SU-DHL-6 (cell line): ENCODE results near the gene BNC2.

ENCODE experiments used
- H2AFZ ChIP-seq: fragments of 200-600 bp; sonication (generic); 2 replicates; pipeline ENCODE4 v1.6.1; 2014; ENCODE audit warnings: low read depth, mild to moderate bottlenecking, moderate library complexity, mixed read lengths, antibody characterized with exemption, low read length; ENCODE audit not compliant: severe bottlenecking
- H3F3A ChIP-seq: fragments of 200-600 bp; shearing (Covaris generic); 2 replicates; pipeline ENCODE4 v1.6.0; 2016; ENCODE audit warnings: antibody characterized with exemption, mild to moderate bottlenecking; ENCODE audit not compliant: insufficient read depth
- H3K27ac ChIP-seq: fragments of 200-600 bp; sonication (generic); 2 replicates; pipeline ENCODE4 v1.5.1; 2016; ENCODE audit warnings: low read depth, mild to moderate bottlenecking, low read length, moderate library complexity, mixed read lengths
- H3K27me3 ChIP-seq: fragments of 200-600 bp; sonication (generic), shearing (Covaris generic); 2 replicates; pipeline ENCODE4 v1.6.0; 2014; ENCODE audit warnings: mild to moderate bottlenecking, low read length
- H3K36me3 ChIP-seq: fragments of 200-600 bp; sonication (generic); 2 replicates; pipeline ENCODE4 v1.6.1; 2014; ENCODE audit warnings: mild to moderate bottlenecking, low read length, mixed read lengths
- H3K4me2 ChIP-seq: fragments of 300-600, 200-600 bp; shearing (Covaris generic), sonication (generic); 2 replicates; pipeline ENCODE4 v1.6.0; 2014; ENCODE audit warnings: low read length, low read depth, mild to moderate bottlenecking; ENCODE audit not compliant: poor library complexity, severe bottlenecking
- H3K4me3 ChIP-seq: fragments of 200-600 bp; sonication (generic); 2 replicates; pipeline ENCODE4 v1.5.1; 2014; ENCODE audit warnings: antibody characterized with exemption, low read length, mild to moderate bottlenecking, mixed read lengths; ENCODE audit not compliant: insufficient read depth, poor library complexity, severe bottlenecking
- H3K79me2 ChIP-seq: fragments of 200-600 bp; sonication (generic); 2 replicates; pipeline ENCODE4 v1.6.1; 2014; ENCODE audit warnings: mild to moderate bottlenecking, low read length, moderate library complexity; ENCODE audit not compliant: insufficient read depth
- H3K9ac ChIP-seq: fragments of 200-600 bp; sonication (generic); 2 replicates; pipeline ENCODE4 v1.7.0; 2014; ENCODE audit warnings: mild to moderate bottlenecking, low read length
- H3K9me2 ChIP-seq: fragments of 200-600 bp; sonication (generic); replicated peaks from 2 replicates; pipeline ENCODE4 v1.6.1; 2014; ENCODE audit warnings: low read length; ENCODE audit not compliant: insufficient read depth
- H3K9me3 ChIP-seq: fragments of 200-600 bp; sonication (generic); 2 replicates; pipeline ENCODE4 v1.6.1; 2014; ENCODE audit warnings: low read length, mixed read lengths; ENCODE audit not compliant: insufficient read depth
- H4K20me1 ChIP-seq: fragments of 200-600 bp; sonication (generic); 2 replicates; pipeline ENCODE4 v1.6.1; 2014; ENCODE audit warnings: low read depth, mild to moderate bottlenecking, antibody characterized with exemption, low read length, moderate library complexity, mixed read lengths
- CTCF ChIP-seq: fragments of 200-600 bp; sonication (generic); IDR thresholded peaks from one replicate; pipeline ENCODE4 v1.5.1; 2017; ENCODE audit warnings: antibody characterized with exemption, mild to moderate bottlenecking, low read length, moderate library complexity; ENCODE audit not compliant: insufficient read depth, poor library complexity, severe bottlenecking
- EZH2phosphoT487 ChIP-seq: fragments of 200-600 bp; sonication (generic), shearing (Covaris generic); conservative IDR thresholded peaks from 2 replicates; pipeline ENCODE4 v1.6.1; 2018; ENCODE audit warnings: mild to moderate bottlenecking, antibody characterized with exemption, low read length, moderate library complexity, mixed read lengths

The BNC2 gene

GRCh38 chr9:16679327-16679821 lies 191.1 kb downstream of the BNC2 start:
- Histone ChIP-seq H3K4me3 (no peak overlapping the region), H3K36me3 (no peaks in the 10 kb centered on the region), H3K9me3 (no peaks in the 10 kb centered on the region), H3K4me2 (no peak overlapping the region), H3K79me2 (no peaks in the 10 kb centered on the region), H3K9me2 (no peaks in the 10 kb centered on the region), H4K20me1 (no peaks in the 10 kb centered on the region), H3K9ac (no peak overlapping the region), H3K27ac (no peak overlapping the region), H3K27me3 (no peaks in the 10 kb centered on the region), H3F3A (no peaks in the 10 kb centered on the region), H2AFZ (no peak overlapping the region)
- TF ChIP-seq CTCF (no peak), EZH2phosphoT487 (no peak)

DNA sequence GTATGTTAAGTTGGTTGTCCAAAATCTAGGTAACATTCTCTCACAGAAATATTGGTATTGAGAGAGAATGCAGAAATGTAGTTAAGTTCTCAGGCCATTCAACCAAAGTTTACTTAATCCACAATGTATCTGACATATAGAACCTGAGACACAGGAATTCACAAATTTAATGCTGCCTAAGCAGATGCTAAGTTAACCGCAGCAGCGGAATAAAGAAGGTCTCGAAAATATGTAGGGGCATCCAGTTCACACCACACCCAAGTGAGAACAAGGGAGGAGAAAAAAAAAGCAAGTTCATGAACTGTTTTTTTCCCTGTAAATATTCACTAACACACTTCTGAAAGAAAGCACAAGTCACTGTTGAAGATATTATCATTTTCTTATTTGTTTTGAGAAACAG lies 194.0 kb downstream of the BNC2 start:
- TF ChIP-seq EZH2phosphoT487 (no peak), CTCF (no peak)
- no peaks in the 10 kb centered on the region for H3K36me3 ChIP-seq
- H3F3A ChIP-seq: no peaks in the 10 kb centered on the region
- no peaks in the 10 kb centered on the region for H3K9me3 ChIP-seq
- H2AFZ ChIP-seq: no peak overlapping the region
- H3K4me3 ChIP-seq: no peak overlapping the region
- no peak overlapping the region for H3K27ac ChIP-seq
- no peaks in the 10 kb centered on the region for H3K9me2 ChIP-seq
- no peak overlapping the region for H3K4me2 ChIP-seq
- H3K9ac ChIP-seq: no peak overlapping the region
- H3K27me3 ChIP-seq: no peaks in the 10 kb centered on the region
- no peaks in the 10 kb centered on the region for H3K79me2 ChIP-seq
- no peaks in the 10 kb centered on the region for H4K20me1 ChIP-seq

DNA sequence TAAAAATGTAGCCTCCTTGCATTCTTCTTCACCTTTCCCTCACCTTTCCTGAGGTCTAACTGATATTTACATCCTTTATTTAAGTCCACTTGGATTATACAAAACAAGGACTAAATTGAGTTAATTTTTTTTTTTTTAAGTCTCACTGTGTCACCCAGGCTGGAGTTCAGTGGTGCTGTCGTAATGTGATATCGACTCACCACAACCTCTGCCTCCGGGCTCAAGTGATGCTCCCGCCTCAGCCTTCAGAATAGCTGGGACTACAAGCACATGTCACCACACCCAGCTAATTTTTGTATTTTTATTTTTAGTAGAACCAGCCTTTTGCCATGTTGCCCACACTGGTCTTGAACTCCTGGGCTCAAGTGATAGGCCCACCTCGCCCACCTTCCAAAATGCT lies 195.3 kb downstream of the BNC2 start:
- H3K27me3 ChIP-seq: no peaks in the 10 kb centered on the region
- no peak overlapping the region for H3K27ac ChIP-seq
- no peaks in the 10 kb centered on the region for H3K9me3 ChIP-seq
- no peaks in the 10 kb centered on the region for H3F3A ChIP-seq
- no peak overlapping the region for H3K4me2 ChIP-seq
- no peak for TF ChIP-seq CTCF
- TF ChIP-seq EZH2phosphoT487: no peak
- no peaks in the 10 kb centered on the region for H3K36me3 ChIP-seq
- H3K9ac ChIP-seq: no peak overlapping the region
- no peak overlapping the region for H2AFZ ChIP-seq
- H3K79me2 ChIP-seq: no peaks in the 10 kb centered on the region
- H3K9me2 ChIP-seq: no peaks in the 10 kb centered on the region
- no peaks in the 10 kb centered on the region for H4K20me1 ChIP-seq
- no peak overlapping the region for H3K4me3 ChIP-seq

DNA sequence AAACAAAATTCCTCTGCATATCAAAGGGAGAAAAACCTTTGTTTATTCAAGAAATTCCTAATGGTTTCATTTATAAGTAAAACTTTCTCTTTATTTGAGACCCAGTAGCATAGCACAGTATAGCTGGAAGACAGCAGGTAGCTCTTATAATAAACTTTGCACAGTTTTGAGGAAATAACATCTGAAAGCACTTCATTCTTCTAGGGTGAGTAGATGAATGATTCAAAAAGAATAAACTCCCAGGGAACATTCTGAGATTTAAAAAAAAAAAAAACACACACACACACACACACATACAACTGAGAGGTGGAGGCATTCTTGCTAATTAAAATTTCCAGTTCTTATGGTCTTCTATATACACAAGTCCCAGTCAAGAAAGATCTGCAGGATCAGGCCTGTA lies 197.3 kb downstream of the BNC2 start:
- H3K9ac ChIP-seq: no peak overlapping the region
- H3K36me3 ChIP-seq: no peaks in the 10 kb centered on the region
- H3K79me2 ChIP-seq: no peaks in the 10 kb centered on the region
- no peak overlapping the region for H3K4me3 ChIP-seq
- no peak overlapping the region for H2AFZ ChIP-seq
- no peaks in the 10 kb centered on the region for H3K9me3 ChIP-seq
- H3K9me2 ChIP-seq: no peaks in the 10 kb centered on the region
- no peaks in the 10 kb centered on the region for H3K27me3 ChIP-seq
- H3K27ac ChIP-seq: no peak overlapping the region
- no peaks in the 10 kb centered on the region for H3F3A ChIP-seq
- H4K20me1 ChIP-seq: no peaks in the 10 kb centered on the region
- TF ChIP-seq EZH2phosphoT487 (no peak), CTCF (no peak)
- no peak overlapping the region for H3K4me2 ChIP-seq
